Umbilical cord (tissue), 2 donors: ENCODE results near the gene IL18R1. TPM values are rescaled to one million over a fixed set of nuclear protein-coding genes. Genes with fewer than 3 reads are reported as not detected.

Experiments used
- DNase-seq: peaks from one replicate; pipeline ENCODE4 v3.0.0-alpha.2; 2015; ENCODE audit warnings: low spot score
- total RNA-seq: library from RNA; depleted of rRNA; stranded (reverse); fragments of >200 nt; gene quantifications from one replicate; pipeline ENCODE4 v1.2.3, GENCODE V29; 2014; ENCODE audit warnings: low replicate concordance; ENCODE audit not compliant: insufficient read depth

The IL18R1 gene
- total RNA-seq, 1 donor from 2014 or later = 6.7 TPM

GRCh38 chr2:102387763-102388546, 32.4 kb downstream of the IL18R1 start:
- no peak for DNase-seq

GRCh38 chr2:102391565-102391964, 36.0 kb downstream of the IL18R1 start:
- DNase-seq = no peak

- DNase-seq = no peak
Observed at GRCh38 chr2:102392096-102392495, 36.5 kb downstream of the IL18R1 start.

GRCh38 chr2:102392942-102393341, 37.3 kb downstream of the IL18R1 start:
- DNase-seq = no peak

GRCh38 chr2:102396012-102396411, 40.4 kb downstream of the IL18R1 start:
- no peak for DNase-seq

- DNase-seq = peak; percentile 52
Observed at GRCh38 chr2:102397209-102397608, 41.6 kb downstream of the IL18R1 start.

GRCh38 chr2:102399499-102400141, 44.0 kb downstream of the IL18R1 start:
- DNase-seq = no peak

- no peak for DNase-seq
Observed at GRCh38 chr2:102401456-102401855, 45.9 kb downstream of the IL18R1 start.

- no peak for DNase-seq
Observed at GRCh38 chr2:102401865-102402264, 46.3 kb downstream of the IL18R1 start.

- no peak for DNase-seq
Observed at GRCh38 chr2:102410952-102411351, 55.4 kb downstream of the IL18R1 start.

GRCh38 chr2:102412199-102412598, 56.6 kb downstream of the IL18R1 start:
- DNase-seq = no peak

- DNase-seq = no peak
Observed at GRCh38 chr2:102417946-102418345, 62.4 kb downstream of the IL18R1 start.

GRCh38 chr2:102418421-102418961, 62.9 kb downstream of the IL18R1 start:
- no peak for DNase-seq

- DNase-seq = no peak
Observed at GRCh38 chr2:102420290-102420689, 64.7 kb downstream of the IL18R1 start.

- no peak for DNase-seq
Observed at GRCh38 chr2:102421890-102422759, 66.5 kb downstream of the IL18R1 start.

- no peak for DNase-seq
Observed at GRCh38 chr2:102422910-102423309, 67.3 kb downstream of the IL18R1 start, which contains the start of gene IL18RAP. Gene IL18RAP, plus strand, starts transcription at chr2:102423160. Its CDS starts 118 bp downstream, at chr2:102423278.

GRCh38 chr2:102423368-102423767, 67.8 kb downstream of the IL18R1 start:
- no peak for DNase-seq

- DNase-seq = no peak
Observed at GRCh38 chr2:102424754-102425153, 69.2 kb downstream of the IL18R1 start.

- no peak for DNase-seq
Observed at GRCh38 chr2:102425441-102426132, 70.0 kb downstream of the IL18R1 start.

- no peak for DNase-seq
Observed at GRCh38 chr2:102427249-102427648, 71.7 kb downstream of the IL18R1 start.

- DNase-seq = no peak
Observed at GRCh38 chr2:102428573-102428972, 73.0 kb downstream of the IL18R1 start.
